Central memory CD8-positive, alpha-beta T cell (primary cell): ENCODE results near the gene CHAD.

ENCODE experiments used
- ATAC-seq: fragments of 150-1000 bp; cut with Tn5 transposase; replicated peaks from 2 replicates; pipeline ENCODE4 v1.10.0; 2022; ENCODE audit warnings: mild to moderate bottlenecking, moderate FRiP score, moderate number of reproducible peaks; ENCODE audit not compliant: poor library complexity, severe bottlenecking; ENCODE audit errors: extremely low read depth
- DNase-seq, 2 donors: peaks; one replicate each; pipeline ENCODE4 v3.0.0; 2021; ENCODE audit warnings: low spot score in 2 of 2
- H3K27ac Mint-ChIP-seq: one replicate; pipeline ENCODE4 v1.8.0; 2022; ENCODE audit warnings: low read depth, mild to moderate bottlenecking, moderate library complexity, mixed read lengths
- H3K27me3 Mint-ChIP-seq: one replicate; pipeline ENCODE4 v1.8.0; 2022; ENCODE audit warnings: mixed read lengths
- H3K36me3 Mint-ChIP-seq: one replicate; pipeline ENCODE4 v1.8.0; 2022; ENCODE audit warnings: mild to moderate bottlenecking, moderate library complexity, mixed read lengths; ENCODE audit not compliant: insufficient read depth
- H3K4me1 Mint-ChIP-seq: one replicate; pipeline ENCODE4 v1.8.0; 2022; ENCODE audit warnings: mixed read lengths
- H3K4me3 Mint-ChIP-seq: one replicate; pipeline ENCODE4 v1.8.0; 2022; ENCODE audit warnings: mild to moderate bottlenecking, moderate library complexity, mixed read lengths
- H3K9me3 Mint-ChIP-seq: one replicate; pipeline ENCODE4 v1.8.0; 2022; ENCODE audit warnings: mixed read lengths

Gene CHAD

GRCh38 chr17:50468304-50469207, at the start of gene CHAD:
CHAD (minus strand) TSS chr17:50468880; CDS start chr17:50468813, 67 bp downstream.
- Mint-ChIP-seq H3K4me1 (peaks cover 20% of the 10 kb centered on the region), H3K4me3 (peak within 1 kb of the TSS; percentile 48), H3K9me3 (no peaks in the 10 kb centered on the region), H3K36me3 (peaks cover 2% of the 10 kb centered on the region), H3K27ac (no peak within 1 kb of the TSS), H3K27me3 (peaks cover 32% of the 10 kb centered on the region)
- ATAC-seq (no peak), DNase-seq (no peak)

- ATAC-seq (no peak), DNase-seq (no peak)
- Mint-ChIP-seq H3K9me3 (no peaks in the 10 kb centered on the region), H3K27me3 (no peaks in the 10 kb centered on the region), H3K36me3 (no peaks in the 10 kb centered on the region), H3K4me3 (no peak overlapping the region), H3K4me1 (no peaks in the 10 kb centered on the region), H3K27ac (peak overlapping the region; percentile 69)
Observed at GRCh38 chr17:50517504-50518383, 49.1 kb upstream of the CHAD start.

- DNase-seq (no peak), ATAC-seq (no peak)
Observed at GRCh38 chr17:50517011-50517410, 48.3 kb upstream of the CHAD start.

GRCh38 chr17:50514936-50515702, 46.4 kb upstream of the CHAD start:
- peaks cover 11% of the 10 kb centered on the region for H3K4me1 Mint-ChIP-seq
- no peak for ATAC-seq
- H3K27me3 Mint-ChIP-seq: no peaks in the 10 kb centered on the region
- no peaks in the 10 kb centered on the region for H3K36me3 Mint-ChIP-seq
- H3K4me3 Mint-ChIP-seq: no peak overlapping the region
- no peak overlapping the region for H3K27ac Mint-ChIP-seq
- H3K9me3 Mint-ChIP-seq: no peaks in the 10 kb centered on the region
- no peak for DNase-seq

More at GRCh38 chr17:50517011-50517410, 48.3 kb upstream of the CHAD start:
- H3K4me1 Mint-ChIP-seq: peaks cover under 1% of the 10 kb centered on the region
- no peak overlapping the region for H3K4me3 Mint-ChIP-seq
- no peaks in the 10 kb centered on the region for H3K27me3 Mint-ChIP-seq
- H3K9me3 Mint-ChIP-seq: no peaks in the 10 kb centered on the region
- H3K36me3 Mint-ChIP-seq: no peaks in the 10 kb centered on the region
- H3K27ac Mint-ChIP-seq: no peak overlapping the region

GRCh38 chr17:50514388-50514787, 45.7 kb upstream of the CHAD start:
- Mint-ChIP-seq H3K27ac (no peak overlapping the region), H3K4me1 (peaks cover 17% of the 10 kb centered on the region), H3K36me3 (no peaks in the 10 kb centered on the region), H3K4me3 (no peak overlapping the region), H3K27me3 (no peaks in the 10 kb centered on the region), H3K9me3 (no peaks in the 10 kb centered on the region)
- DNase-seq: no peak
- ATAC-seq: no peak

- ATAC-seq (no peak), DNase-seq (no peak)
- Mint-ChIP-seq H3K9me3 (no peaks in the 10 kb centered on the region), H3K27me3 (no peaks in the 10 kb centered on the region), H3K36me3 (peaks cover 1% of the 10 kb centered on the region), H3K27ac (no peak overlapping the region), H3K4me3 (no peak overlapping the region), H3K4me1 (peaks cover 24% of the 10 kb centered on the region)
Observed at GRCh38 chr17:50513495-50513894, 44.8 kb upstream of the CHAD start.

- peaks cover 6% of the 10 kb centered on the region for H3K36me3 Mint-ChIP-seq
- no peaks in the 10 kb centered on the region for H3K27me3 Mint-ChIP-seq
- DNase-seq: peak in 1 of 2 donors; percentile 23
- peaks cover 30% of the 10 kb centered on the region for H3K4me1 Mint-ChIP-seq
- H3K4me3 Mint-ChIP-seq: no peak overlapping the region
- no peaks in the 10 kb centered on the region for H3K9me3 Mint-ChIP-seq
- peak overlapping the region; percentile 42 for H3K27ac Mint-ChIP-seq
- ATAC-seq: peak; percentile 43
Observed at GRCh38 chr17:50511058-50511457, 42.4 kb upstream of the CHAD start.

GRCh38 chr17:50508573-50509460, 40.1 kb upstream of the CHAD start:
- DNase-seq (no peak), ATAC-seq (no peak)
- peak overlapping the region; percentile 88 for H3K27ac Mint-ChIP-seq
- peaks cover 6% of the 10 kb centered on the region for H3K36me3 Mint-ChIP-seq
- no peaks in the 10 kb centered on the region for H3K9me3 Mint-ChIP-seq
- H3K27me3 Mint-ChIP-seq: no peaks in the 10 kb centered on the region
- peaks cover 30% of the 10 kb centered on the region for H3K4me1 Mint-ChIP-seq
- H3K4me3 Mint-ChIP-seq: peak overlapping the region; percentile 92

GRCh38 chr17:50507871-50508572, 39.3 kb upstream of the CHAD start, which contains the start of gene MYCBPAP:
MYCBPAP (plus strand) TSS chr17:50508439; CDS start chr17:50508675, 236 bp downstream.
- Mint-ChIP-seq H3K27ac (peak within 1 kb of the TSS; percentile 88), H3K4me1 (peaks cover 30% of the 10 kb centered on the region), H3K9me3 (no peaks in the 10 kb centered on the region), H3K4me3 (peak within 1 kb of the TSS; percentile 92), H3K36me3 (peaks cover 6% of the 10 kb centered on the region), H3K27me3 (no peaks in the 10 kb centered on the region)
- DNase-seq: peak; percentile 59 to 74
- ATAC-seq: peak; percentile 80

- no peaks in the 10 kb centered on the region for H3K9me3 Mint-ChIP-seq
- no peaks in the 10 kb centered on the region for H3K27me3 Mint-ChIP-seq
- ATAC-seq (no peak), DNase-seq (no peak)
- peaks cover 6% of the 10 kb centered on the region for H3K36me3 Mint-ChIP-seq
- H3K27ac Mint-ChIP-seq: no peak overlapping the region
- peaks cover 23% of the 10 kb centered on the region for H3K4me1 Mint-ChIP-seq
- H3K4me3 Mint-ChIP-seq: no peak overlapping the region
Observed at GRCh38 chr17:50506298-50506697, 37.6 kb upstream of the CHAD start.

- Mint-ChIP-seq H3K36me3 (peaks cover 6% of the 10 kb centered on the region), H3K4me1 (peaks cover 19% of the 10 kb centered on the region), H3K9me3 (no peaks in the 10 kb centered on the region), H3K4me3 (no peak overlapping the region), H3K27me3 (no peaks in the 10 kb centered on the region), H3K27ac (no peak overlapping the region)
- ATAC-seq: no peak
- no peak for DNase-seq
Observed at GRCh38 chr17:50505591-50506130, 37.0 kb upstream of the CHAD start.
